HepG2 (cell line): ENCODE results near the gene ID4. TPM values are rescaled to one million over a fixed set of nuclear protein-coding genes. Genes with fewer than 3 reads are reported as not detected.

Experiments
- ATAC-seq: fragments of 200-7000 bp; cut with Tn5 transposase; 3 replicates; pipeline ENCODE4 v1.9.1; 2020; ENCODE audit warnings: mild to moderate bottlenecking, moderate library complexity
- BruUV-seq: library from RNA; stranded (reverse); fragments of 400-500 nt; replicated peaks from 2 replicates; lab custom pipeline; 2021; lab: Mats Ljungman, UMichigan
- CTCF ChIA-PET: fragments of 300-600 bp; formaldehyde crosslinking; extraction: SDS; loops from one replicate; lab custom pipeline; 2021; ENCODE audit warnings: low total read pairs, inconsistent platforms, low intra/inter-chr PET ratio; lab: Yijun Ruan, JAX
- POLR2A ChIA-PET: fragments of 350-600 bp; sonication (Branson Sonifier 250); formaldehyde crosslinking; loops from one replicate; lab custom pipeline; 2020; ENCODE audit warnings: antibody characterized with exemption, inconsistent platforms; lab: Yijun Ruan, JAX
- DNase-seq: peaks from one replicate; pipeline ENCODE4 v3.0.0-alpha.2; 2015; ENCODE audit warnings: low spot score
- FAIRE-seq: peaks from 3 replicates; lab custom pipeline; 2011; peaks lifted over from hg19 to GRCh38; lab: Jason Lieb, UNC
- H2AFZ ChIP-seq: one replicate; pipeline ENCODE4 v1.6.1; 2011; ENCODE audit warnings: low read length, inconsistent platforms
- H3K27ac ChIP-seq: fragments of 300-600 bp; 3 replicates; pipeline ENCODE4 v1.8.0; 2011; ENCODE audit warnings: mixed run types, mild to moderate bottlenecking, mixed read lengths, low read length, inconsistent platforms; ENCODE audit not compliant: insufficient read depth; ENCODE audit errors: extremely low read length
- H3K27me3 ChIP-seq, 2 experiments: fragments of 200-600 bp in 1 of 2; 2 replicates in 1 of 2; 3 replicates in 1 of 2; pipeline versions ENCODE4 v1.6.0 to v1.8.0; 2011; ENCODE audit warnings: low read length in 2 of 2, mild to moderate bottlenecking in 2 of 2, moderate library complexity in 2 of 2, inconsistent platforms in 1 of 2; ENCODE audit not compliant: insufficient read depth in 2 of 2, control insufficient read depth in 1 of 2
- H3K36me3 ChIP-seq, 2 experiments: fragments of 200-600 bp in 1 of 2; replicated peaks in 1 of 2; 2 replicates in 1 of 2; 3 replicates in 1 of 2; pipeline versions ENCODE4 v1.5.1 to v1.8.0; 2011; ENCODE audit warnings: low read length in 2 of 2, inconsistent platforms in 1 of 2; ENCODE audit not compliant: insufficient read depth in 2 of 2, control insufficient read depth in 1 of 2
- H3K4me1 ChIP-seq: 2 replicates; pipeline ENCODE4 v1.5.1; 2012; ENCODE audit warnings: low read length, inconsistent platforms; ENCODE audit not compliant: insufficient read depth
- H3K4me2 ChIP-seq: 2 replicates; pipeline ENCODE4 v1.6.0; 2011; ENCODE audit warnings: low read depth, low read length, inconsistent platforms
- H3K4me3 ChIP-seq, 3 experiments: fragments of 200-600 bp in 1 of 3; sonication (generic), shearing (Covaris generic) in 1 of 3; replicated peaks in 1 of 3; 2 replicates each; pipeline ENCODE4 v1.5.1; 2011 to 2016; ENCODE audit warnings: low read length in 3 of 3, inconsistent platforms in 2 of 3, low read depth in 2 of 3, mild to moderate bottlenecking in 2 of 3, control low read depth in 1 of 3, mixed read lengths in 1 of 3; ENCODE audit not compliant: insufficient read depth in 1 of 3
- H3K79me2 ChIP-seq: one replicate; pipeline ENCODE4 v1.6.1; 2011; ENCODE audit warnings: low read length, inconsistent platforms; ENCODE audit not compliant: insufficient read depth
- H3K9ac ChIP-seq: 2 replicates; pipeline ENCODE4 v1.6.0; 2011; ENCODE audit warnings: mild to moderate bottlenecking, low read depth, low read length, inconsistent platforms; ENCODE audit not compliant: insufficient read depth
- H3K9me3 ChIP-seq: 2 replicates; pipeline ENCODE4 v1.5.1; 2012; ENCODE audit warnings: mild to moderate bottlenecking, low read length
- H4K20me1 ChIP-seq: 2 replicates; pipeline ENCODE4 v1.6.0; 2011; ENCODE audit warnings: inconsistent platforms, mild to moderate bottlenecking, low read length, moderate library complexity; ENCODE audit not compliant: insufficient read depth
- HNF1B ChIP-seq: sonication (generic); formaldehyde crosslinking; IDR thresholded peaks from 2 replicates; pipeline ENCODE4 v1.5.1; 2020; ENCODE audit warnings: mild to moderate bottlenecking, moderate library complexity, missing genetic modification reagents
- IKZF5 ChIP-seq: IDR thresholded peaks from 2 replicates; pipeline ENCODE4 v1.6.1; 2018; ENCODE audit warnings: missing genetic modification reagents, mild to moderate bottlenecking, missing compliant biosample characterization
- JUNB ChIP-seq: sonication (generic); formaldehyde crosslinking; IDR thresholded peaks from 2 replicates; pipeline ENCODE4 v1.8.0; 2022; ENCODE audit warnings: missing genetic modification reagents, mild to moderate bottlenecking, borderline replicate concordance
- MBD4 ChIP-seq: IDR thresholded peaks from 2 replicates; pipeline ENCODE4 v1.6.1; 2012; ENCODE audit warnings: low read length, inconsistent platforms, borderline replicate concordance
- PRDM10 ChIP-seq: sonication (generic); formaldehyde crosslinking; IDR thresholded peaks from 2 replicates; pipeline ENCODE4 v1.4.0; 2020; ENCODE audit warnings: low read depth, missing genetic modification reagents
- PRPF4 ChIP-seq: fragments of 200-400 bp; formaldehyde crosslinking; IDR thresholded peaks from 2 replicates; pipeline ENCODE4 v1.6.1; 2016; ENCODE audit warnings: low read length, low read depth; ENCODE audit not compliant: poor library complexity, severe bottlenecking
- SNAI1 ChIP-seq: sonication (generic); formaldehyde crosslinking; IDR thresholded peaks from 2 replicates; pipeline ENCODE4 v1.5.0; 2020; ENCODE audit warnings: mild to moderate bottlenecking, missing genetic modification reagents, borderline replicate concordance
- SUZ12 ChIP-seq: fragments of 150-350 bp; IDR thresholded peaks from 2 replicates; pipeline ENCODE4 v1.6.1; 2014; ENCODE audit warnings: low read depth, low read length
- ZBTB33 ChIP-seq: sonication (generic); formaldehyde crosslinking; IDR thresholded peaks from 2 replicates; pipeline ENCODE4 v1.4.0; 2020; ENCODE audit warnings: missing genetic modification reagents
- ZNF557 ChIP-seq: sonication (generic); formaldehyde crosslinking; IDR thresholded peaks from 2 replicates; pipeline ENCODE4 v1.4.0; 2020; ENCODE audit warnings: missing genetic modification reagents
- ZNF629 ChIP-seq: sonication (generic); formaldehyde crosslinking; conservative IDR thresholded peaks from 2 replicates; pipeline ENCODE4 v1.5.0; 2020; ENCODE audit warnings: missing genetic modification reagents
- ZNF75D ChIP-seq: sonication (generic); formaldehyde crosslinking; IDR thresholded peaks from 2 replicates; pipeline ENCODE4 v1.8.1; 2023; ENCODE audit warnings: missing genetic modification reagents, mild to moderate bottlenecking, borderline replicate concordance
- ZSCAN25 ChIP-seq: sonication (generic); formaldehyde crosslinking; IDR thresholded peaks from 2 replicates; pipeline ENCODE4 v1.8.0; 2022; ENCODE audit warnings: mild to moderate bottlenecking, missing genetic modification reagents
- WGBS: methylation state at CpG from one replicate; pipeline ENCODE4 v1.1.6; 2017; ENCODE audit warnings: low lambda C conversion rate; 5-methylcytosine and 5-hydroxymethylcytosine counted together
- in situ Hi-C: cut with HindIII; loops from 2 replicates; pipeline ENCODE4 v1.10.0; 2017; ENCODE audit warnings: low pct_unique_long_range_greater_than_20kb; ENCODE audit not compliant: extremely low pct_ligation_motif_present
- intact Hi-C: fragments of 100-400 bp; cut with micrococcal nuclease; formaldehyde crosslinking; loops from one replicate; pipeline ENCODE4 v1.10.0; 2022; ENCODE audit not compliant: unreplicated experiment
- polyA plus RNA-seq, 8 experiments: library from polyadenylated mRNA; depleted of rRNA in 3 of 8; stranded (reverse) in 7 of 8; unstranded in 1 of 8; fragments of >200 nt; fragmentation: Illumina TruSeq in 4 of 8; extraction: Trizol in 4 of 8; gene quantifications; 2 replicates each; pipeline versions ENCODE4 v1.2.1 to v1.2.3, GENCODE V29; 2011 to 2016; ENCODE audit warnings: low read depth in 4 of 8, missing spikeins in 1 of 8, mixed read lengths in 1 of 8; ENCODE audit not compliant: insufficient read depth in 1 of 8
- total RNA-seq, 5 experiments: library from RNA; depleted of rRNA; stranded (reverse); fragments of >200 nt; fragmentation: Illumina TruSeq; extraction: Trizol; gene quantifications; 2 replicates each; pipeline ENCODE4 v1.2.3, GENCODE V29; 2016; ENCODE audit warnings: low read depth in 1 of 5

Gene ID4
- total and polyA plus RNA-seq, 2 of the 13 experiments (the other 11 are each of a cell fraction or from before 2014, with no cell fraction given): 0.20 to 0.44 TPM

GRCh38 chr6:19818805-19819204 is 18.4 kb upstream of the ID4 start:
- Histone ChIP-seq H3K9ac (no peak overlapping the region), H3K4me2 (no peak overlapping the region), H3K27me3 (peaks cover 0 to 9% of the 10 kb centered on the region in 2 experiments; a peak in 3 of 5 replicates), H3K4me3 (no peak overlapping the region), H3K36me3 (no peaks in the 10 kb centered on the region), H3K4me1 (no peaks in the 10 kb centered on the region), H3K79me2 (no peaks in the 10 kb centered on the region), H4K20me1 (no peaks in the 10 kb centered on the region), H3K9me3 (no peaks in the 10 kb centered on the region), H3K27ac (no peak overlapping the region), H2AFZ (no peak overlapping the region)
- WGBS: 4% methylated on average over 2 of the region's 2 CpGs
- ChIA-PET CTCF (no interaction called here), POLR2A (no interaction called here)
- DNase-seq (no peak), ATAC-seq (no peak), FAIRE-seq (no peak)
- intact Hi-C loops: no loop called here
- BruUV-seq: no TSS peak
- in situ Hi-C loops: no loop called here
- TF ChIP-seq MBD4 (no peak), ZNF75D (CRISPR knock-in tag) (no peak), PRPF4 (no peak), PRDM10 (CRISPR knock-in tag) (no peak), SNAI1 (CRISPR knock-in tag) (no peak), SUZ12 (no peak), ZNF557 (CRISPR knock-in tag) (no peak), HNF1B (CRISPR knock-in tag) (no peak), JUNB (CRISPR knock-in tag) (no peak), ZSCAN25 (CRISPR knock-in tag) (no peak), ZBTB33 (no peak), IKZF5 (no peak), ZNF629 (CRISPR knock-in tag) (no peak)
